ENCODE measurements around the gene GPR137.

GPR137 gene

GRCh38 chr11:64264371-64264852 lies 21.2 kb upstream of the GPR137 start:
- DNase-seq (ENCODE audit: low spot score) = no peak

- DNase-seq (ENCODE audit: low spot score) = no peak
Measured at GRCh38 chr11:64265176-64266160, 20.2 kb upstream of the GPR137 start.

- no peak for DNase-seq (ENCODE audit: low spot score)
Measured at GRCh38 chr11:64266339-64266738, 19.3 kb upstream of the GPR137 start.

GRCh38 chr11:64267207-64267945 lies 18.3 kb upstream of the GPR137 start:
- DNase-seq (ENCODE audit: low spot score) = no peak

GRCh38 chr11:64268025-64268892 lies 17.4 kb upstream of the GPR137 start:
- DNase-seq (ENCODE audit: low spot score) = no peak

GRCh38 chr11:64268893-64269539 lies 16.6 kb upstream of the GPR137 start:
- DNase-seq (ENCODE audit: low spot score) = peak; percentile 25

- DNase-seq (ENCODE audit: low spot score) = peak; percentile 100
Measured at GRCh38 chr11:64269540-64270220, 16.0 kb upstream of the GPR137 start.

GRCh38 chr11:64275031-64275800 lies 10.4 kb upstream of the GPR137 start:
- DNase-seq (ENCODE audit: low spot score) = no peak

GRCh38 chr11:64275841-64276240 lies 9.8 kb upstream of the GPR137 start:
- DNase-seq (ENCODE audit: low spot score) = no peak

- DNase-seq (ENCODE audit: low spot score) = no peak
Measured at GRCh38 chr11:64276653-64277431, 8.8 kb upstream of the GPR137 start.

- DNase-seq (ENCODE audit: low spot score) = no peak
Measured at GRCh38 chr11:64278576-64279190, 7.0 kb upstream of the GPR137 start.

- DNase-seq (ENCODE audit: low spot score) = no peak
Measured at GRCh38 chr11:64281957-64282770, 3.5 kb upstream of the GPR137 start.

GRCh38 chr11:64283092-64283491 lies 2.6 kb upstream of the GPR137 start:
- no peak for DNase-seq (ENCODE audit: low spot score)

- DNase-seq (ENCODE audit: low spot score) = peak; percentile 96
Measured at GRCh38 chr11:64284048-64284961, 1.3 kb upstream of the GPR137 start, which contains the start of gene BAD. Gene BAD (minus strand): TSS chr11:64284665. CDS start chr11:64284368, 297 bp downstream.

- DNase-seq (ENCODE audit: low spot score) = no peak
Measured at GRCh38 chr11:64285885-64286800, 495 bp downstream of the GPR137 start.

GRCh38 chr11:64286801-64287159 lies 1.1 kb downstream of the GPR137 start:
- DNase-seq (ENCODE audit: low spot score) = no peak
